GM19238 (cell line): Measurements from ENCODE around the gene STAG2.
"Not testable (repeated sequence)": the region's sequence is repeated elsewhere in the genome, so short reads cannot be mapped to it uniquely, and the experiment has no call there.

Source experiments
- DNase-seq: peaks from one replicate; pipeline ENCODE4 v3.0.0; 2011; ENCODE audit warnings: low spot score; ENCODE audit not compliant: insufficient read length

Gene STAG2

GRCh38 chrX:124035657-124036056 is 74.2 kb downstream of the STAG2 start:
- no peak for DNase-seq

GRCh38 chrX:124042042-124042441 is 80.5 kb downstream of the STAG2 start:
- no peak for DNase-seq

GRCh38 chrX:124045109-124045508 is 83.6 kb downstream of the STAG2 start:
- DNase-seq, result no peak

GRCh38 chrX:124084417-124084816 is 122.9 kb downstream of the STAG2 start:
- DNase-seq, result not testable (repeated sequence)

GRCh38 chrX:124085063-124085462 is 123.6 kb downstream of the STAG2 start:
- no peak for DNase-seq

GRCh38 chrX:124086411-124086810 is 124.9 kb downstream of the STAG2 start:
- no peak for DNase-seq

- DNase-seq, result no peak
These were observed 125.7 kb downstream of the STAG2 start for GRCh38 chrX:124087000-124087746.

- DNase-seq, result no peak
These were observed 131.7 kb downstream of the STAG2 start for GRCh38 chrX:124093222-124093621.

- DNase-seq, result no peak
These were observed 135.6 kb downstream of the STAG2 start for GRCh38 chrX:124097116-124097515.

GRCh38 chrX:124098089-124098488 is 136.6 kb downstream of the STAG2 start:
- no peak for DNase-seq

GRCh38 chrX:124103966-124104365 is 142.5 kb downstream of the STAG2 start:
- DNase-seq, result no peak

- DNase-seq, result not testable (repeated sequence)
These were observed 143.0 kb downstream of the STAG2 start for GRCh38 chrX:124104512-124104911.

- DNase-seq, result no peak
These were observed 152.4 kb downstream of the STAG2 start for GRCh38 chrX:124113621-124114600.

- DNase-seq, result no peak
These were observed 155.8 kb downstream of the STAG2 start for GRCh38 chrX:124117325-124117724.

GRCh38 chrX:124125471-124125870 is 164.0 kb downstream of the STAG2 start:
- no peak for DNase-seq

GRCh38 chrX:124127496-124127895 is 166.0 kb downstream of the STAG2 start:
- no peak for DNase-seq

GRCh38 chrX:124132437-124132836 is 170.9 kb downstream of the STAG2 start:
- DNase-seq, result not testable (repeated sequence)

GRCh38 chrX:124145749-124146148 is 184.2 kb downstream of the STAG2 start:
- no peak for DNase-seq

- DNase-seq, result no peak
These were observed 189.7 kb downstream of the STAG2 start for GRCh38 chrX:124151195-124151594.
